ENCODE results near the gene COX7B.
A peak's percentile ranks its signal among the peaks of the same experiment; 100 is the strongest.
"Not testable (repeated sequence)": the region's sequence is repeated elsewhere in the genome, so short reads cannot be mapped to it uniquely, and the experiment has no call there.

Gene COX7B

GRCh38 chrX:77938083-77938680 lies 38.9 kb downstream of the COX7B start:
- DNase-seq, result peak in 2 of 3 donors; percentile 28 to 49
- Histone ChIP-seq H3K27me3 (replicated peaks in 2 of 5; ENCODE audit: control insufficient read depth in 4 of 5, insufficient read depth in 5 of 5, low read length in 4 of 5) (no peaks in the 10 kb centered on the region), H3K9me3 (ENCODE audit: control extremely low read depth in 1 of 5, control insufficient read depth in 4 of 5, insufficient read depth in 2 of 5, low read depth in 1 of 5, low read length in 4 of 5) (no peaks in the 10 kb centered on the region), H3K27ac (ENCODE audit: insufficient read depth in 1 of 2, low read depth in 1 of 2, low read length in 2 of 2, poor library complexity in 1 of 2, severe bottlenecking in 2 of 2) (peak overlapping the region in 1 of 2 experiments; percentile 25), H3K36me3 (ENCODE audit: control insufficient read depth in 4 of 4, insufficient read depth in 4 of 4, low read length in 3 of 4) (no peaks in the 10 kb centered on the region), H3K4me3 (ENCODE audit: control insufficient read depth in 1 of 7, extremely low read depth in 1 of 7, insufficient read depth in 4 of 7, low read depth in 2 of 7, low read length in 6 of 7) (no peak overlapping the region), H3K4me1 (ENCODE audit: control extremely low read depth in 1 of 4, control insufficient read depth in 4 of 4, insufficient read depth in 4 of 4, low read length in 3 of 4) (peaks cover 0 to 10% (median 0%) of the 10 kb centered on the region in 4 experiments)
- ChIA-PET POLR2A (interaction anchor here (0.6 kb wide), 1 partner anchor 12 kb away, joined by 4 read pairs; no protein-coding TSS in a partner anchor), CTCF (no interaction called here)
- no CpG with 5 or more reads among the region's 4 CpGs for WGBS (ENCODE audit: insufficient coverage)

GRCh38 chrX:77945031-77945430 lies 45.8 kb downstream of the COX7B start:
- H3K27me3 ChIP-seq (replicated peaks in 2 of 5; ENCODE audit: control insufficient read depth in 4 of 5, insufficient read depth in 5 of 5, low read length in 4 of 5); H3K9me3 ChIP-seq (ENCODE audit: control extremely low read depth in 1 of 5, control insufficient read depth in 4 of 5, insufficient read depth in 2 of 5, low read depth in 1 of 5, low read length in 4 of 5); DNase-seq; H3K27ac ChIP-seq (ENCODE audit: insufficient read depth in 1 of 2, low read depth in 1 of 2, low read length in 2 of 2, poor library complexity in 1 of 2, severe bottlenecking in 2 of 2); H3K4me3 ChIP-seq (ENCODE audit: control insufficient read depth in 1 of 7, extremely low read depth in 1 of 7, insufficient read depth in 4 of 7, low read depth in 2 of 7, low read length in 6 of 7); POLR2A ChIA-PET; H3K4me1 ChIP-seq (ENCODE audit: control extremely low read depth in 1 of 4, control insufficient read depth in 4 of 4, insufficient read depth in 4 of 4, low read length in 3 of 4); H3K36me3 ChIP-seq (ENCODE audit: control insufficient read depth in 4 of 4, insufficient read depth in 4 of 4, low read length in 3 of 4): not testable (repeated sequence)
- CTCF ChIA-PET, result interaction anchor here (1.7 kb wide), 1 partner anchor 80 kb away, joined by 5 read pairs; no protein-coding TSS in a partner anchor
- WGBS (ENCODE audit: insufficient coverage), result 100% methylated on average over 3 of the region's 6 CpGs

- peaks cover 0 to 5% (median 0%) of the 10 kb centered on the region in 4 experiments for H3K4me1 ChIP-seq (ENCODE audit: control extremely low read depth in 1 of 4, control insufficient read depth in 4 of 4, insufficient read depth in 4 of 4, low read length in 3 of 4)
- no peaks in the 10 kb centered on the region for H3K9me3 ChIP-seq (ENCODE audit: control extremely low read depth in 1 of 5, control insufficient read depth in 4 of 5, insufficient read depth in 2 of 5, low read depth in 1 of 5, low read length in 4 of 5)
- H3K27me3 ChIP-seq (replicated peaks in 2 of 5; ENCODE audit: control insufficient read depth in 4 of 5, insufficient read depth in 5 of 5, low read length in 4 of 5), result no peaks in the 10 kb centered on the region
- no peak overlapping the region for H3K4me3 ChIP-seq (ENCODE audit: control insufficient read depth in 1 of 7, extremely low read depth in 1 of 7, insufficient read depth in 4 of 7, low read depth in 2 of 7, low read length in 6 of 7)
- DNase-seq, result no peak
- CTCF ChIA-PET, result interaction anchor here (1.7 to 2.1 kb wide), 2 partner anchors 10 to 79 kb away, joined by 5 read pairs; no protein-coding TSS in a partner anchor
- no peaks in the 10 kb centered on the region for H3K36me3 ChIP-seq (ENCODE audit: control insufficient read depth in 4 of 4, insufficient read depth in 4 of 4, low read length in 3 of 4)
- POLR2A ChIA-PET, result no interaction called here
- H3K27ac ChIP-seq (ENCODE audit: insufficient read depth in 1 of 2, low read depth in 1 of 2, low read length in 2 of 2, poor library complexity in 1 of 2, severe bottlenecking in 2 of 2), result no peak overlapping the region
- 63% methylated on average over 5 of the region's 7 CpGs for WGBS (ENCODE audit: insufficient coverage)
Observed at GRCh38 chrX:77945910-77946545, 46.8 kb downstream of the COX7B start.

GRCh38 chrX:77946571-77946970 lies 47.3 kb downstream of the COX7B start:
- H3K9me3 ChIP-seq (ENCODE audit: control extremely low read depth in 1 of 5, control insufficient read depth in 4 of 5, insufficient read depth in 2 of 5, low read depth in 1 of 5, low read length in 4 of 5), result no peaks in the 10 kb centered on the region
- ChIA-PET CTCF (interaction anchor here (1.7 to 2.1 kb wide), 2 partner anchors 10 to 79 kb away, joined by 5 read pairs; no protein-coding TSS in a partner anchor), POLR2A (no interaction called here)
- peaks cover 0 to 5% (median 0%) of the 10 kb centered on the region in 4 experiments for H3K4me1 ChIP-seq (ENCODE audit: control extremely low read depth in 1 of 4, control insufficient read depth in 4 of 4, insufficient read depth in 4 of 4, low read length in 3 of 4)
- no CpG with 5 or more reads among the region's 2 CpGs for WGBS (ENCODE audit: insufficient coverage)
- no peak overlapping the region for H3K4me3 ChIP-seq (ENCODE audit: control insufficient read depth in 1 of 7, extremely low read depth in 1 of 7, insufficient read depth in 4 of 7, low read depth in 2 of 7, low read length in 6 of 7)
- DNase-seq, result no peak
- H3K27ac ChIP-seq (ENCODE audit: insufficient read depth in 1 of 2, low read depth in 1 of 2, low read length in 2 of 2, poor library complexity in 1 of 2, severe bottlenecking in 2 of 2), result no peak overlapping the region
- no peaks in the 10 kb centered on the region for H3K36me3 ChIP-seq (ENCODE audit: control insufficient read depth in 4 of 4, insufficient read depth in 4 of 4, low read length in 3 of 4)
- no peaks in the 10 kb centered on the region for H3K27me3 ChIP-seq (replicated peaks in 2 of 5; ENCODE audit: control insufficient read depth in 4 of 5, insufficient read depth in 5 of 5, low read length in 4 of 5)

GRCh38 chrX:77949840-77950239 lies 50.6 kb downstream of the COX7B start:
- CTCF ChIA-PET, result no interaction called here

GRCh38 chrX:77952173-77952572 lies 52.9 kb downstream of the COX7B start:
- no CpG with 5 or more reads among the region's 1 CpG for WGBS (ENCODE audit: insufficient coverage)
- POLR2A ChIA-PET, result no interaction called here

More at GRCh38 chrX:77949840-77950239, 50.6 kb downstream of the COX7B start:
- Histone ChIP-seq H3K9me3 (ENCODE audit: control extremely low read depth in 1 of 5, control insufficient read depth in 4 of 5, insufficient read depth in 2 of 5, low read depth in 1 of 5, low read length in 4 of 5) (no peaks in the 10 kb centered on the region), H3K4me3 (ENCODE audit: control insufficient read depth in 1 of 7, extremely low read depth in 1 of 7, insufficient read depth in 4 of 7, low read depth in 2 of 7, low read length in 6 of 7) (no peak overlapping the region), H3K36me3 (ENCODE audit: control insufficient read depth in 4 of 4, insufficient read depth in 4 of 4, low read length in 3 of 4) (no peaks in the 10 kb centered on the region), H3K27ac (ENCODE audit: insufficient read depth in 1 of 2, low read depth in 1 of 2, low read length in 2 of 2, poor library complexity in 1 of 2, severe bottlenecking in 2 of 2) (no peak overlapping the region), H3K27me3 (replicated peaks in 2 of 5; ENCODE audit: control insufficient read depth in 4 of 5, insufficient read depth in 5 of 5, low read length in 4 of 5) (no peaks in the 10 kb centered on the region), H3K4me1 (ENCODE audit: control extremely low read depth in 1 of 4, control insufficient read depth in 4 of 4, insufficient read depth in 4 of 4, low read length in 3 of 4) (peaks cover 0 to 13% (median 5%) of the 10 kb centered on the region in 4 experiments)
- WGBS (ENCODE audit: insufficient coverage), result 85% methylated on average over 2 of the region's 2 CpGs
- POLR2A ChIA-PET, result no interaction called here
- no peak for DNase-seq

GRCh38 chrX:77953302-77953701 lies 54.0 kb downstream of the COX7B start:
- peak overlapping the region in 1 of 7 experiments; percentile 17 for H3K4me3 ChIP-seq (ENCODE audit: control insufficient read depth in 1 of 7, extremely low read depth in 1 of 7, insufficient read depth in 4 of 7, low read depth in 2 of 7, low read length in 6 of 7)
- ChIA-PET POLR2A (no interaction called here), CTCF (interaction anchor here (1.0 to 1.5 kb wide), 2 partner anchors 24 to 34 kb away, joined by 3 read pairs; no protein-coding TSS in a partner anchor)
- peaks cover 0 to 13% (median 5%) of the 10 kb centered on the region in 4 experiments for H3K4me1 ChIP-seq (ENCODE audit: control extremely low read depth in 1 of 4, control insufficient read depth in 4 of 4, insufficient read depth in 4 of 4, low read length in 3 of 4)
- H3K36me3 ChIP-seq (ENCODE audit: control insufficient read depth in 4 of 4, insufficient read depth in 4 of 4, low read length in 3 of 4), result no peaks in the 10 kb centered on the region
- DNase-seq, result peak; percentile 19 to 61 (median 43)
- WGBS (ENCODE audit: insufficient coverage), result no CpG with 5 or more reads among the region's 1 CpG
- H3K27ac ChIP-seq (ENCODE audit: insufficient read depth in 1 of 2, low read depth in 1 of 2, low read length in 2 of 2, poor library complexity in 1 of 2, severe bottlenecking in 2 of 2), result peak overlapping the region in 1 of 2 experiments; percentile 56
- H3K27me3 ChIP-seq (replicated peaks in 2 of 5; ENCODE audit: control insufficient read depth in 4 of 5, insufficient read depth in 5 of 5, low read length in 4 of 5), result no peaks in the 10 kb centered on the region
- peaks cover 0 to 3% (median 0%) of the 10 kb centered on the region in 5 experiments for H3K9me3 ChIP-seq (ENCODE audit: control extremely low read depth in 1 of 5, control insufficient read depth in 4 of 5, insufficient read depth in 2 of 5, low read depth in 1 of 5, low read length in 4 of 5)

More at GRCh38 chrX:77952173-77952572, 52.9 kb downstream of the COX7B start:
- DNase-seq, result no peak
- H3K36me3 ChIP-seq (ENCODE audit: control insufficient read depth in 4 of 4, insufficient read depth in 4 of 4, low read length in 3 of 4), result no peaks in the 10 kb centered on the region
- H3K27ac ChIP-seq (ENCODE audit: insufficient read depth in 1 of 2, low read depth in 1 of 2, low read length in 2 of 2, poor library complexity in 1 of 2, severe bottlenecking in 2 of 2), result no peak overlapping the region
- peaks cover 0 to 13% (median 5%) of the 10 kb centered on the region in 4 experiments for H3K4me1 ChIP-seq (ENCODE audit: control extremely low read depth in 1 of 4, control insufficient read depth in 4 of 4, insufficient read depth in 4 of 4, low read length in 3 of 4)
- CTCF ChIA-PET, result no interaction called here
- H3K27me3 ChIP-seq (replicated peaks in 2 of 5; ENCODE audit: control insufficient read depth in 4 of 5, insufficient read depth in 5 of 5, low read length in 4 of 5), result no peaks in the 10 kb centered on the region
- H3K9me3 ChIP-seq (ENCODE audit: control extremely low read depth in 1 of 5, control insufficient read depth in 4 of 5, insufficient read depth in 2 of 5, low read depth in 1 of 5, low read length in 4 of 5), result no peaks in the 10 kb centered on the region
- no peak overlapping the region for H3K4me3 ChIP-seq (ENCODE audit: control insufficient read depth in 1 of 7, extremely low read depth in 1 of 7, insufficient read depth in 4 of 7, low read depth in 2 of 7, low read length in 6 of 7)
